K562 (cell line): Measurements from ENCODE around the gene SNX15. TPM values are rescaled to one million over a fixed set of nuclear protein-coding genes. Genes with fewer than 3 reads are reported as not detected.

Source experiments
- ATF6 ChIP-seq: sonication (generic); formaldehyde crosslinking; IDR thresholded peaks from 2 replicates; pipeline ENCODE4 v1.4.0; 2020; ENCODE audit warnings: mild to moderate bottlenecking, missing genetic modification reagents
- EP300 ChIP-seq: IDR thresholded peaks from 2 replicates; pipeline ENCODE4 v1.6.1; 2012; ENCODE audit warnings: low read length, improper control_type of control experiment
- FOXJ3 ChIP-seq: sonication (generic); formaldehyde crosslinking; IDR thresholded peaks from 2 replicates; pipeline ENCODE4 v1.4.0; 2020; ENCODE audit warnings: mild to moderate bottlenecking, missing genetic modification reagents
- KAT8 ChIP-seq: fragments of 450-650 bp; IDR thresholded peaks from 2 replicates; pipeline ENCODE4 v1.6.1; 2016; ENCODE audit warnings: low read depth, mild to moderate bottlenecking
- KLF16 ChIP-seq: IDR thresholded peaks from 2 replicates; pipeline ENCODE4 v1.6.1; 2016; ENCODE audit warnings: antibody characterized with exemption
- MGA ChIP-seq: fragments of 450-650 bp; IDR thresholded peaks from 2 replicates; pipeline ENCODE4 v1.6.1; 2016; ENCODE audit warnings: mild to moderate bottlenecking, moderate library complexity
- PRDM10 ChIP-seq: fragments of 450-650 bp; IDR thresholded peaks from 2 replicates; pipeline ENCODE4 v1.6.1; 2018; ENCODE audit not compliant: partially characterized antibody
- SRSF1 ChIP-seq: fragments of 200-400 bp; formaldehyde crosslinking; IDR thresholded peaks from 2 replicates; pipeline ENCODE4 v1.6.1; 2017; ENCODE audit warnings: mild to moderate bottlenecking, low read depth, low read length, moderate library complexity
- YY1 ChIP-seq, 3 experiments: IDR thresholded peaks; 2 replicates each; pipeline ENCODE4 v1.6.1; 2011; ENCODE audit warnings: low read length in 2 of 3, mild to moderate bottlenecking in 2 of 3, moderate library complexity in 2 of 3, borderline replicate concordance in 1 of 3, control low read depth in 1 of 3, low read depth in 1 of 3; ENCODE audit not compliant: insufficient read depth in 3 of 3, insufficient replicate concordance in 2 of 3, control insufficient read depth in 1 of 3, insufficient read length in 1 of 3; ENCODE audit errors: extremely low read depth in 1 of 3
- polyA plus RNA-seq, 8 experiments: library from polyadenylated mRNA; depleted of rRNA in 4 of 8; stranded (reverse) in 5 of 8; unstranded in 3 of 8; fragments of >200 nt; fragmentation: Nextera tagmentation in 2 of 8; fragmentation: Illumina TruSeq in 1 of 8; extraction: Ambion mirVana in 2 of 8; extraction: Trizol in 1 of 8; gene quantifications; 2 replicates each; pipeline versions ENCODE4 v1.2.1 to v1.2.3, GENCODE V29; 2011 to 2014; ENCODE audit warnings: inconsistent platforms in 1 of 8, missing spikeins in 1 of 8
- total RNA-seq, 7 experiments: library from RNA; depleted of rRNA in 6 of 7; stranded (reverse); fragments of >200 nt in 6 of 7; fragmentation: Illumina TruSeq in 2 of 7; extraction: Trizol in 2 of 7; gene quantifications; 2 replicates each; pipeline versions ENCODE4 v1.2.1 to v1.2.3, GENCODE V29; 2011 to 2021; ENCODE audit warnings: low replicate concordance in 1 of 7

Gene SNX15
- total and polyA plus RNA-seq, 9 of the 15 experiments (the other 6 are each of a cell fraction or from before 2014, with no cell fraction given), result 1.8 to 27.8 (median 15.2) TPM

- TF ChIP-seq MGA (peak; percentile 49; the same call in 1 of the 2 replicates), SRSF1 (no peak), KLF16 (0 out of 2 replicates have a peak, but pooled peaks have one; percentile 27), FOXJ3 (CRISPR knock-in tag) (no peak), EP300 (peak; percentile 12; the same call in 1 of the 2 replicates), YY1 (IDR thresholded peaks at IDR 0.05; ENCODE audit: borderline replicate concordance in 1 of 3, control insufficient read depth in 1 of 3, extremely low read depth in 1 of 3, insufficient read depth in 3 of 3, insufficient read length in 1 of 3, insufficient replicate concordance in 2 of 3, low read depth in 1 of 3, low read length in 2 of 3) (peak in 1 of 3 experiments; percentile 34), KAT8 (no peak), PRDM10 (peak; percentile 77), ATF6 (0 out of 2 replicates have a peak, but pooled peaks have one; percentile 49)
These were observed 30.4 kb upstream of the SNX15 start, which contains the start of gene BATF2 (continued) for GRCh38 chr11:64996710-64997380.
